Cortex of kidney (tissue), 1 donor: Measurements from ENCODE around the gene CTR9.

Source experiments
- DNase-seq: peaks from one replicate; lab custom pipeline; 2025; lab: John Stamatoyannopoulos, UW

CTR9 gene

GRCh38 chr11:10780040-10780439 lies 29.0 kb downstream of the CTR9 start:
- DNase-seq: no peak

- no peak for DNase-seq
Measured at GRCh38 chr11:10784232-10785145, 33.4 kb downstream of the CTR9 start.

- no peak for DNase-seq
Measured at GRCh38 chr11:10785146-10785474, 34.1 kb downstream of the CTR9 start.

- no peak for DNase-seq
Measured at GRCh38 chr11:10786451-10786850, 35.4 kb downstream of the CTR9 start.

- DNase-seq: no peak
Measured at GRCh38 chr11:10792385-10793068, 41.5 kb downstream of the CTR9 start.

GRCh38 chr11:10793470-10794255 lies 42.6 kb downstream of the CTR9 start:
- no peak for DNase-seq

DNA sequence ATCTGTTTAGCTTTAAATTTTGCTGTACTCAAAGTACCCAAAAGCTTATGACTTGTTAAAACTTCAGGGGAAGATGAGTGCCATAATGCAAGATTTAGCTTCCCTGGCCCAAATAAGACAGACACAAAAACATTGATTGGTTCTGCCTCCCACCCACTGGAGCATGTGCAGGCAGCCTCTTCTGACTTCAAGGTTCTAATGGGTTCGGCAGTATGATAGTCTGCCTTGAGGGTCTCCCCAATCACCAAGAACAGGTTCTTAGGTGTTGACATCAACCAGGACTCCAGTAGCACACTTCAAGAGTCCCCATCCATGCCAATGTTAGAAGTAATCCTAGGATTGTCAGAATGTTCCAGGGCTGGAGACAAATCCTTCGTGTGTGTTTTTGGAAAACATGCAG lies 45.1 kb downstream of the CTR9 start:
- no peak for DNase-seq

- no peak for DNase-seq
Measured at GRCh38 chr11:10797001-10797400, 46.0 kb downstream of the CTR9 start.

DNA sequence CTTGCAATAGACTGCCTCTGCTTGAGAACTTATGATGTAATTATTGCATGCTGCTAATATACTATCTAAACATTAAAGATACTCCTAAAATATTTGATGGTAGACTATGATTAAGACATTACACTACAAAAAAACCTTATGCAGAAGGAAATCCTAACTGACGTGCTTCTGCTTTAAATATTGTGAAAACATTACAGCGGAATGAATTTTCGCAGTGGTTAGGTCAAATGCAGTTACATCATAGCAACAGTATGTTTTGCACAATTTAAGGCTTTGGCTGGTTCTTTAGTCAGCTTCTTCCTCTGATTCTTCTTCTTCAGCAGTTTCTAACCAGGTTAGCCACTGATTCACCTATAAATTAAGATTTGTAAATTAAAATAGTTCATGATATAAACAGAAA lies 46.5 kb downstream of the CTR9 start:
- DNase-seq: no peak

GRCh38 chr11:10798330-10798928 lies 47.4 kb downstream of the CTR9 start:
- DNase-seq: no peak

GRCh38 chr11:10800292-10800691 lies 49.2 kb downstream of the CTR9 start:
- DNase-seq: no peak

- no peak for DNase-seq
Measured at GRCh38 chr11:10803676-10804075, 52.6 kb downstream of the CTR9 start.

- no peak for DNase-seq
Measured at GRCh38 chr11:10805741-10806140, 54.7 kb downstream of the CTR9 start.

DNA sequence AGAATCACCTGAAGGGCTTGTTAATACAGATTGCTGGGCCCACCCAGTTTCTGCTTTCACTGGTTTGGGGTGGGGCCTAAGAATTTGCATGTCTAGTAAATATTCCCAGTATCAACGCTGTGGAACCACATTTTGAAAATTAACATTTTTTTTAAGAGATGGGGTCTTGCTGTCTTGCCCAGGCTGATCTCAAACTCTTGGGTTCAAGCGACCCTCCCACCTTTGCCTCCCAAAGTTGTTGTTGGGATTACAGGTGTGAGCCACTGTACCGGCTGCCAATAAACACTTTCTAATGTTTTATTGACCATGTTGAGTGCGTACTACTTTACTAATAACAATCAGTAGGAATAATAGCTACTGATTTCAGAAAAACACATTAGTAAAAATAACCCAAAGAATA lies 55.2 kb downstream of the CTR9 start:
- DNase-seq: no peak

- DNase-seq: no peak
Measured at GRCh38 chr11:10807493-10808234, 56.6 kb downstream of the CTR9 start.

DNA sequence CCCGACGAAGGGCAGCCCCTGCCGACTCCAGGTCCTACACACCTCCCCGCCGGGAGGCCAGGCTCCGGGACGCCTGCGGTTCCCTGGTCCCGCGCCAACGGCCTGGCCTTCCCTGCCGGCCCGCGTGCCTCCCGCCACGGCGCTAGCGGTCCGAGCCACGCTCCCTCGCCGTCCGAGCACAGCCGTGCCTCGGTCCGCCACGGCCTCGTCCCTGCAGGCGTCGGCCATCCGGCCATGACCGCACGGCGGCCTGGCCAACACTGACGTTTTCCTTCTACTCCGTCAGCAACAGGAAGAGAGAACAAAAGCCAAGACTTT lies 57.1 kb downstream of the CTR9 start:
- DNase-seq: no peak

DNA sequence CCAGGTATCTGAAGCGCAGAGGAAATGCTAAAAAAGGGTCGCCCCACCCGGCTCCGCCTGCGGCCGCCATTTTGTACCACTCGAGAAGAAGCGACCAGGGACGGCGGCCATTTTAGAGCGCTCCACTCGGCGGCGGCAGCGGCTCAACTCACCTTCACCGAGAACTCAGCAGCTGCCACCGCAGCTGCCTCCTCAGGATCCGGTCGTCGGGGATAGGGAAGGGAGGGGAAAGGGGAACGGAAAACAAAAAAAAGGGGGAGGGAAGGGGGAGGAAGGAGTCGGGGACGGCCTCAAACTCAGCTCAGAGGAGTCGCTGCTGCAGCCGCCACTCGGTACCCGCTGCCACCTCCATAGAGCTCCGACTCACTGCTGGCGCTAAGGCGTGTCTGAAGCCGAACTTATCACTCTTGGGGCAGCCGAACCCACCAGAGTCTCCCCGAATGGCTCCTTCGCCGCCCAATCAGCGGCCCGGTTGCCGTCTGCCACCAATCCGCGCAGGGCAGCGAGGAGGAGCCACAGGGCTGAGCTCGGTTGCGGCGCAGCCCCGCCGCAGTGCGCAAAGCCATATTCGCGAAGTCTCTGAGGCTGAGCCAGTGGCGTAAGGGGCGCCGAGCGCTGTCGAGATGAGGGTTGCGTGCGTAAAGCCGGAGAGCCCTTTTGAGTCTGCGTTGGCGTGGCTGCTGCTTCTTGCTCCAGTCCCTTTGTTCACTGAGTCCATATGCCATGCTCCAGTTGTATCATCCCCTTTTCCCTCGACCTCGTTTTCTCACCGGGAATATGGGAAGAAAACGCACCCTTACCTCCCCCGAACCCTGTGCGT lies 57.7 kb downstream of the CTR9 start, which contains the start of gene EIF4G2:
Gene EIF4G2, minus strand, starts transcription at position 374 of the 820 bp plus-strand sequence.
- DNase-seq: peak; percentile 98

GRCh38 chr11:10809373-10810160 lies 58.5 kb downstream of the CTR9 start:
- DNase-seq: no peak

- DNase-seq: no peak
Measured at GRCh38 chr11:10813945-10814344, 62.9 kb downstream of the CTR9 start.

GRCh38 chr11:10818594-10818993 lies 67.5 kb downstream of the CTR9 start:
- no peak for DNase-seq
